Measurements from ENCODE around the gene UBAP1.

The UBAP1 gene

GRCh38 chr9:34143116-34143515 is 35.7 kb upstream of the UBAP1 start:
- H4K20me1 ChIP-seq (ENCODE audit: insufficient read depth, low read length): no peaks in the 10 kb centered on the region
- TF ChIP-seq EZH2 (optimal IDR thresholded peaks at IDR 0.05; ENCODE audit: low read depth, low read length): no peak
- no peak for TF ChIP-seq EZH2phosphoT487 (IDR thresholded peaks at IDR 0.05; ENCODE audit: low read length)
- TF ChIP-seq, protein P1, sequence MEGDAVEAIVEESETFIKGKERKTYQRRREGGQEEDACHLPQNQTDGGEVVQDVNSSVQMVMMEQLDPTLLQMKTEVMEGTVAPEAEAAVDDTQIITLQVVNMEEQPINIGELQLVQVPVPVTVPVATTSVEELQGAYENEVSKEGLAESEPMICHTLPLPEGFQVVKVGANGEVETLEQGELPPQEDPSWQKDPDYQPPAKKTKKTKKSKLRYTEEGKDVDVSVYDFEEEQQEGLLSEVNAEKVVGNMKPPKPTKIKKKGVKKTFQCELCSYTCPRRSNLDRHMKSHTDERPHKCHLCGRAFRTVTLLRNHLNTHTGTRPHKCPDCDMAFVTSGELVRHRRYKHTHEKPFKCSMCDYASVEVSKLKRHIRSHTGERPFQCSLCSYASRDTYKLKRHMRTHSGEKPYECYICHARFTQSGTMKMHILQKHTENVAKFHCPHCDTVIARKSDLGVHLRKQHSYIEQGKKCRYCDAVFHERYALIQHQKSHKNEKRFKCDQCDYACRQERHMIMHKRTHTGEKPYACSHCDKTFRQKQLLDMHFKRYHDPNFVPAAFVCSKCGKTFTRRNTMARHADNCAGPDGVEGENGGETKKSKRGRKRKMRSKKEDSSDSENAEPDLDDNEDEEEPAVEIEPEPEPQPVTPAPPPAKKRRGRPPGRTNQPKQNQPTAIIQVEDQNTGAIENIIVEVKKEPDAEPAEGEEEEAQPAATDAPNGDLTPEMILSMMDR (IDR thresholded peaks at IDR 0.05; ENCODE audit: low read length): no peak
- H3K4me1 ChIP-seq (ENCODE audit: low read length): no peaks in the 10 kb centered on the region
- H3K79me2 ChIP-seq (ENCODE audit: low read length): no peaks in the 10 kb centered on the region
- no peak for DNase-seq
- H3F3A ChIP-seq (ENCODE audit: insufficient read depth, low read length): no peaks in the 10 kb centered on the region
- no peak overlapping the region for H3K9ac ChIP-seq (ENCODE audit: low read length)
- no peak overlapping the region for H3K4me2 ChIP-seq (ENCODE audit: low read depth, low read length)
- no peaks in the 10 kb centered on the region for H3K27me3 ChIP-seq (replicated peaks; ENCODE audit: insufficient read depth, low read length)
- H3K9me2 ChIP-seq (replicated peaks; ENCODE audit: insufficient read depth, low read length): no peaks in the 10 kb centered on the region
- no peak overlapping the region for H3K27ac ChIP-seq (ENCODE audit: low read length)
- no peaks in the 10 kb centered on the region for H3K9me3 ChIP-seq (replicated peaks; ENCODE audit: insufficient read depth, low read length)
- no peak overlapping the region for H2AFZ ChIP-seq (ENCODE audit: low read length)
- H3K36me3 ChIP-seq (replicated peaks; ENCODE audit: insufficient read depth, low read length): no peaks in the 10 kb centered on the region
- no peak overlapping the region for H3K4me3 ChIP-seq (ENCODE audit: low read length)

DNA sequence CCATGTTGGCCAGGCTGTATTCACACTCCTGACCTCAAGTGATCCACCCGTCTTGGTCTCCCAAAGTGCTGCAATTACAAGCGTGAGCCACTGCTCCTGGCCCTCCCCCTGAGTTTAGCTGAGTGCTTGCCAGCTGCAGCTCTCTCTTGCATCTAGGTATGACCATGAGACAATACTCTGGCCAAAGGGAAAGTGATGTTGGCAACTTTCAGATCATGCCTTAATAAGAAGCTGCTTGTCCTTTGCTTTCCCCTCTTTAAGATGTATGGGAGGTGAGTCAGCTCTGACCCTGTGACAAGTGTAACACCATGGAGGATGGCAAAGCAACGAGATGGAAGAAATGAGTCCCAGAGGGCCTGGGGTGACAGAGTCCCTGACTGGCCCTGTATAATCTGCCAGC is 33.7 kb upstream of the UBAP1 start:
- H3K27me3 ChIP-seq (replicated peaks; ENCODE audit: insufficient read depth, low read length): no peaks in the 10 kb centered on the region
- no peak overlapping the region for H3K27ac ChIP-seq (ENCODE audit: low read length)
- no peak overlapping the region for H2AFZ ChIP-seq (ENCODE audit: low read length)
- H3K4me1 ChIP-seq (ENCODE audit: low read length): no peaks in the 10 kb centered on the region
- no peaks in the 10 kb centered on the region for H3K9me2 ChIP-seq (replicated peaks; ENCODE audit: insufficient read depth, low read length)
- no peaks in the 10 kb centered on the region for H3K9me3 ChIP-seq (replicated peaks; ENCODE audit: insufficient read depth, low read length)
- H3K4me2 ChIP-seq (ENCODE audit: low read depth, low read length): no peak overlapping the region
- no peak overlapping the region for H3K9ac ChIP-seq (ENCODE audit: low read length)
- TF ChIP-seq EZH2phosphoT487 (IDR thresholded peaks at IDR 0.05; ENCODE audit: low read length): no peak
- TF ChIP-seq EZH2 (optimal IDR thresholded peaks at IDR 0.05; ENCODE audit: low read depth, low read length): no peak
- TF ChIP-seq, protein P1 (IDR thresholded peaks at IDR 0.05; ENCODE audit: low read length): no peak
- DNase-seq: no peak
- no peak overlapping the region for H3K4me3 ChIP-seq (ENCODE audit: low read length)
- no peaks in the 10 kb centered on the region for H3K36me3 ChIP-seq (replicated peaks; ENCODE audit: insufficient read depth, low read length)
- H3K79me2 ChIP-seq (ENCODE audit: low read length): no peaks in the 10 kb centered on the region
- no peaks in the 10 kb centered on the region for H3F3A ChIP-seq (ENCODE audit: insufficient read depth, low read length)
- H4K20me1 ChIP-seq (ENCODE audit: insufficient read depth, low read length): no peaks in the 10 kb centered on the region

DNA sequence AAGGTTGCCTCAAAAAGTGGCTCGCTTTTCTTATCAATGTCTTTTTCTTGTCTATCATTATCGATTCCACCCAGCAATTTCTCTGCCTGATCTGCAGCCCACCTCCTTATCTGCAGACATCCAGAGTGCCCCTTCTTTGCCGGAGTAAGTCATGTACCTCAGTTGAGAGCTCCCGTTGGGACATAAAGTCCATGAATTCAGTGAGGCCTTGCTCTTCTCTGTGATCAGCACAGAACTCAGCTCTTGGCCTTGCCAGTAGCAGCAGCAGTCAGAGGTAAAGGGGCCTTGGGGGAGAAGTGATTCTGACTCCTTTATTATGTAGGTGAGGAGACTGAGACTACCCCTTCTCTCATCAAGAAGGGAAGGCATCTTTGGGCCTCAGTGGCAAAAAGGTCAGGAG is 27.4 kb upstream of the UBAP1 start:
- Histone ChIP-seq H3K9me3 (replicated peaks; ENCODE audit: insufficient read depth, low read length) (no peaks in the 10 kb centered on the region), H3K4me1 (ENCODE audit: low read length) (no peaks in the 10 kb centered on the region), H3K9ac (ENCODE audit: low read length) (no peak overlapping the region), H3K27me3 (replicated peaks; ENCODE audit: insufficient read depth, low read length) (no peaks in the 10 kb centered on the region), H4K20me1 (ENCODE audit: insufficient read depth, low read length) (no peaks in the 10 kb centered on the region), H3K4me2 (ENCODE audit: low read depth, low read length) (no peak overlapping the region), H3K9me2 (replicated peaks; ENCODE audit: insufficient read depth, low read length) (no peaks in the 10 kb centered on the region), H3K4me3 (ENCODE audit: low read length) (no peak overlapping the region), H3K79me2 (ENCODE audit: low read length) (no peaks in the 10 kb centered on the region), H3K27ac (ENCODE audit: low read length) (no peak overlapping the region), H3K36me3 (replicated peaks; ENCODE audit: insufficient read depth, low read length) (no peaks in the 10 kb centered on the region), H3F3A (ENCODE audit: insufficient read depth, low read length) (no peaks in the 10 kb centered on the region), H2AFZ (ENCODE audit: low read length) (no peak overlapping the region)
- TF ChIP-seq, protein P1 (IDR thresholded peaks at IDR 0.05; ENCODE audit: low read length): no peak
- TF ChIP-seq EZH2phosphoT487 (IDR thresholded peaks at IDR 0.05; ENCODE audit: low read length): no peak
- no peak for DNase-seq
